Head of caudate nucleus (tissue), 42 donors: ENCODE results near the gene DNAJB2.
A peak's percentile ranks its signal among the peaks of the same experiment; 100 is the strongest.
"Not testable (repeated sequence)": the region's sequence is repeated elsewhere in the genome, so short reads cannot be mapped to it uniquely, and the experiment has no call there.

Experiments used
- DNase-seq, 42 donors: peaks; one replicate each; pipeline versions ENCODE4 v3.0.0 to v3.0.0-alpha.2; 2020 to 2021; ENCODE audit warnings: mixed read lengths in 7 of 42
- intact Hi-C: fragments of 100-400 bp; cut with DNase I; formaldehyde crosslinking; loops from one replicate; pipeline ENCODE4 v1.15.0; 2022

DNAJB2 gene

DNA sequence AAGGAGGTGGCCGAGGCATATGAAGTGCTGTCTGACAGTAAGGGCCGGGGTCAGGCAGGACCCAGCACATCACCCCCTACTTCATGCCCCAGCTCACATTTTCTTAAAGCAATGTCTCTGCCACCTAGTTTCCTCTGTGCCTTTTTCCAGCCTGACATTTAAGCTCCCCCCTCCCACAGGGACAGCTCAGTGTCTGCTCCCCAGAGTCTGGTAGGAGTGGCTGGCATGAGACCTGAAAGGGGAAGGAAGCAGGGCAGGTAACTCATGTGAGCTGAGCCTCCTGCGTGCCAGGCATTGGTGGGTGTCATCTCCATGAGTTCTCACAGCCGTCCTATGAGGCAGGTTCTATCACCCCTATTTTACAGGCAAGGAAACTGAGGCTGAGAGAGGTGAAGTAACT, 1.5 kb downstream of the DNAJB2 start:
- DNase-seq = peak in 3 of 42 donors; percentile 40 to 57 (median 51)
- intact Hi-C loops = no loop called here

DNA sequence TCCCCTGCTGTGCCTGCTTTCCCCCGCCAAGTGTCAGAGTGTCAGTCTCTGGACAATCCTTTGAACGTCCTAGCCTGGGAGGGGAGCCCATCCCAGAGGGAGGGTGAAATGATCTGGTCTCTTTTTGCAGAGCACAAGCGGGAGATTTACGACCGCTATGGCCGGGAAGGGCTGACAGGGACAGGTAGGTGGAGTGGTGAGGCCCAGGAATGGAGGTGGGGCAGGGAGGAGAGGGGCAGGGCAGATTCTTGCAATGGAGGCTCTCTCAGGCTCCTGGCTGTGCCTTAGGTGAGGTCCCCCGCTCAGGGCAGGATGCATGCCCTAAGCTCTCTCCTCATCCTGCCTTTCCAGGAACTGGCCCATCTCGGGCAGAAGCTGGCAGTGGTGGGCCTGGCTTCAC, 2.4 kb downstream of the DNAJB2 start:
- DNase-seq = no peak
- intact Hi-C loops = no loop called here

DNA sequence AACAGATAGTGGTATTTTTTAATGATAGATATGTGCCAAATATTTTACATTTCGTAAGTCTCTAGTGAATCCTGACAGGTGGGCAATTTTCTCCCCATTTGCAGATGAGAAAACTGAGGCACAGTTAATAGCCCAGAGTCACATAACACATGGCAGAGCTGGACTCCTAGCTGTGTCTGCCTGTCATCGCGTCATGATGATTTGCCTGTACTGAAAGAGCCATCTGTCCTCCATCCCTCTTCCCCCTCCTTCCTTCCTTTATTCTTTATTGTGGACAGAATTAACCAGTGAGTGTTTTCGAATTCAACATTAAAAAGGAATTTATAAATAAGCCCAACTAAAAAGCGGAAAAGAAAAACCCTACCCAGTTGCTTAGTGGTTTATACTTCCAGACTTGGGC, 3.2 kb downstream of the DNAJB2 start:
- intact Hi-C loops = no loop called here
- DNase-seq = peak in 30 of 42 donors; percentile 39 to 82 (median 67)

DNA sequence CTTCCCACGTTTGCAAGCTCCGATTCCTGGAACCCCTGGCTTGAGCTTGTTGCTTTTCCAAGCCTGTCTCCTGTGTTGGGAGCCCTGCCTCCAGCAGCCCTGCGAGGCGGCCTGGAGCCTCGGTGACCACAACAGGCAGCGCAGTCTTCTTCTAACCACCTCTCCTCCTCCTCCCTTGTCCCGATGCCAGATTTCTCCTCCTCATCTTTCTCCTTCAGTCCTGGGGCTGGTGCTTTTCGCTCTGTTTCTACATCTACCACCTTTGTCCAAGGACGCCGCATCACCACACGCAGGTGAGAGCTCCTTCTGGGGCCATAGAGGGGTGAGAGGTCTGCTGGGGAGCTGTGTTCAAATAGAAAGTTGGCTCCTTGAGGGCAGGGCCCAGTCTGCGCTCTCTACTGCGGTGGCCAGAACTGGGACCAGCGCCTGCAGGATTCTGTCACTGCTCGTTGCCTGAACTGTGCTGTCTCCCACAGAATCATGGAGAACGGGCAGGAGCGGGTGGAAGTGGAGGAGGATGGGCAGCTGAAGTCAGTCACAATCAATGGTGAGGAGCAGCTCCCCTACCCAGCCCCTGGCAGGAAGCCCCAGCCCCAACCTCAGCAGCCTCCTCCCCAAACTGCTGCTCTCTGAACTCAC, 3.9 kb downstream of the DNAJB2 start:
- intact Hi-C loops = no loop called here
- DNase-seq = peak in 4 of 42 donors; percentile 8 to 40 (median 35)

DNA sequence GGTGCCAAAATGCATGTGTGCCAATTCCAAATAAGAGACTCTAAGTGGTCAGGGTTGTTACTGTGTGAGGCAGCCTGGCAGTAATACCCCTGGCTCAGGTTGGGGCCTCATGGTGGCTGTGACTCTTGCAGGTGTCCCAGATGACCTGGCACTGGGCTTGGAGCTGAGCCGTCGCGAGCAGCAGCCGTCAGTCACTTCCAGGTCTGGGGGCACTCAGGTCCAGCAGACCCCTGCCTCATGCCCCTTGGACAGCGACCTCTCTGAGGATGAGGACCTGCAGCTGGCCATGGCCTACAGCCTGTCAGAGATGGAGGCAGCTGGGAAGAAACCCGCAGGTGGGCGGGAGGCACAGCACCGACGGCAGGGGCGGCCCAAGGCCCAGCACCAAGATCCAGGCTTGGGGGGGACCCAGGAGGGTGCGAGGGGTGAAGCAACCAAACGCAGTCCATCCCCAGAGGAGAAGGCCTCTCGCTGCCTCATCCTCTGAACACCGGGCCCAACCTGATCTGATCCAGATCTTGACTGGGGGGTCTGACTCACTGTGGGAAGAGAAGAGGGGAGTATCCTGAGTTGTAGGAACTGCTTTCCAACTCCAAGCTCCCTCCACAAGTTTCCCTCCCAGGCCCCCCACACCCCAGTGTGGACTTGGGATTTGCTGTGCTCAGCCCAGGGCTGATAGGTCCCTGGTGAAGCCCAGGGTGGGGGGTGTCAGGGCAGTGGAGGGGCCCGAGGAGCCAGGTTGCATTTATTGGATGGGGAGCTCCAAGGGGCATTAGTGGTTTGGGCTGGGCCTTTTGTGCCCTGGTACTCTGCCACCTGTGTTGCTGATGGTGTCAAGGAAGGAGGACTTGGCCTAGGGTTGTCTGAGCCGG, 5.6 kb downstream of the DNAJB2 start:
- DNase-seq = peak in 1 of 42 donors; percentile 36
- intact Hi-C loops = no loop called here

DNA sequence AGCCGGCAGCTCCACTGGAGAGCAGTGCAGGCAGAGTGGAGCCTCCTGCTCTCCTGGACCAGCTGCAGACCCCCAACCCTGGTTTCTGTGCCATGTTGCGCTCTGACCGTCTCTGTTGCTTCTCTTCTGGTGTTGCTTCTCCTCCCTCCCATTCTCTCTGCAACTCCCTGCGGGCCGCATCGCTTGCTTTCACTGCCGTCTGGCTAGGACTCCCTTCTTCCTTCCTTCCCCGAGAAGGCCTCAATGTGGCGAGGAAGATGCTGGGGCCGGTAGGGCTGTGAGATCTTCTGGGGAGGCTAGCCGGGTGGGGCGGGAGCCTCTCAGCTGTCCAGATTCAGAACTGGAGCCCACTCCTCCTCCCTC, 6.2 kb downstream of the DNAJB2 start:
- DNase-seq = peak in 2 of 42 donors; percentile 29 to 45

DNA sequence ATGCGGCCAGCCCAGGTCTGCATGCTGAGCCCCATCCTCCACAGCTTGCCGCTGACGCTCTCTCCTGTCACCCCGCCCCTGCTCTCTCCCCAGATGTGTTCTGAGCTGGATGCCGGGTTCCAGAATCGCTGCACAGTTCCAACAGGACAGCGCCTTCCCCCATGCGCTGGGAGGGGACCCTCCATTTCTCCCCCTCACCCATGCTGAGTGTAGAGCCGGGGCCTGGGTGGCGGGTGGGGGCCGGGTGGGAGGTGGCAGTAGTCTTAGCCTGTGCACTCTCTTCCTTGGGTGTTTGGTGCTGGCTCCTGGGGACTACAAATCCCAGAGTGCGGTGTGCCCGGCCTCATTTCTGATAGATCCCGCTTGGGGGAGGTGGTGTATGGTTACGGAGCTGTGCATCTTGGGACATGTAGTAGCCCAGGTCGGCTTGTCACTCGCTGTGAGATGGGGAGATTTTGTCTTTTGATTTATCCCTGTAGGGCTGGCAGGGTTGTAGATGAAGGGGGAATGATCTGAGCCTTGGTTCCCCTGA, 6.8 kb downstream of the DNAJB2 start:
- peak in 41 of 42 donors; percentile 58 to 91 (median 79) for DNase-seq
- intact Hi-C loops = no loop called here

More for the DNA sequence above, 6.2 kb downstream of the DNAJB2 start:
- intact Hi-C loops = no loop called here

DNA sequence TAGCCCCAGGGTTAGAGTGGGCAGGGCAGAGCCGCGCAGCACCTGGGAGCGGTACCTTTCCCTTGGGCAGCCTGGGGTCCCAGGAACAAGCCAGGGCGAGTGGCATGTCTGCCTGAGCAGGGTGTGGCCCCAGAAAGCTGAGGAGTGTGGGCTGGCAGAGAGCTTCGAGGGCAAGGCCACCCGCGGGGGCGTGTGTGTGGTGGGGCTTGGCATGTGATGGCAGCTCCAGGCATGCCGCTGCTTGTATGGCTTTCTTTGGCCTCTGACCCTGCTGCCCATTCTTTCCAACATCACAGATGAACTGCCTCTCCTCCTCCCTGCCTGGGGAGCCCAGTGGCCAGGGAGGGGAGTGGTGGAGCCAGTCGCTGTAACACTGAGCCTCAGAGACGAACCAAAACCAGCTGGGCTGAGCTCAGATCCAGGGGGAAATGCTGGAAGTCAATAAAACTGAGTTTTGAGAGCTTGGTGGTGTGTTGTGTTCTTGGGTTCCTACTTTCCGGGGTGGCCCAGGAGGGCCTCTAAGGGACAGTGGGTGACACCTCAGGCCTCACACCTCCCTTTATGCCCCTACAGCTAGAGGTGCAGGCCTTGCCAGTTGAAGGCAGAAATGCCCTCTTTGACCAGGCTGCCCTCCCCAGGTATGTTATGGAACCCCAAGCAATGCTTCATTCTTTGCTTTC, 7.4 kb downstream of the DNAJB2 start:
- DNase-seq = peak in 31 of 42 donors; percentile 26 to 79 (median 60)
- intact Hi-C loops = no loop called here

DNA sequence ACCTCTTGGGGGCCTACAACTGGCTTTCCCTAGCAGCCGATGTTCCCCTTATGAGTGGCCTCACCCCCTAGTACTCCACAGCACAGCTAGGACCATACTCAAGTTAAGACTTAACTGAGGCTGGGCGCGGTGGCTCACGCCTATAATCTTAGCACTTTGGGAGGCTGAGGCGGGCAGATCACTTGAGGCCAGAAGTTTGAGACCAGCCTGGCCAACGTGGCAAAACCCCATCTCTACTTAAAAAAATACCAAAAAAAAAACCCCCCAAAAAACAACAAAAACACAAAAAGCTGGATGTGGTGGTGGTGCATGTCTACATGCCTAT, 7.9 kb downstream of the DNAJB2 start:
- intact Hi-C loops, DNase-seq: not testable (repeated sequence)

DNA sequence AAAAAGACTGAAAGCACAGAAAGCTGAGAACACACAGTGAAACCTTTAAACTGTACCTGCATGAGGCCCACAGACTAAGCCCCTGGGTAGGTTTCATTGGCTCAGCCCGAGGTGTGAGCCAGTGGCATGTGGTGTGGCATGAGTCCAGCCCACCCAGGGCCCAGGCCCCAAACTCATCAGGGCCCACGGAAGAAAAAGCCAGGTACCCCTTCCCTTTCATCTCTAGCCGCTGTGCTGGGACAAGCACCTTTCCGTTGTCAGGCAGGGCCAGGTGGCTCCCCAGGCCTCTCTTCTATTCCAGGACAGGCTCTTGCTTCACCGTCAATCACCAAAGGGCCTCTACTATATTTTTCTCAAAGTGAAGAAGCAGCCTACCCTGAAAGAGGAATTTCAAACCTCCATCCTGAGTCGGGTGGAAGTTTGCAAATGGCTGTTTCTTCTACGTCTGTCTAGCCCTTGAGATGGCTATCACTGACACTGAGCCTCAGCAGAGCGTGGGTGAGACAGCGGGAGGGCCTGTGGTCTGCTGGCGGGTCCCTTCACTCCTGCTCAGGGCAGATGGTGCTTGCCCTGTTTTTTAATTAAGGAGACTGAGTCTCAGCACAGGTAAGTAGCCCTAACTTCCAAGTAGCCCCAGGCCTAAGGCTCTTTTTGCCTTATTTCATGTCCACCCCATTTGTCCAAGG, 8.6 kb downstream of the DNAJB2 start:
- intact Hi-C loops = no loop called here
- DNase-seq = peak in 3 of 42 donors; percentile 2 to 35 (median 9)

DNA sequence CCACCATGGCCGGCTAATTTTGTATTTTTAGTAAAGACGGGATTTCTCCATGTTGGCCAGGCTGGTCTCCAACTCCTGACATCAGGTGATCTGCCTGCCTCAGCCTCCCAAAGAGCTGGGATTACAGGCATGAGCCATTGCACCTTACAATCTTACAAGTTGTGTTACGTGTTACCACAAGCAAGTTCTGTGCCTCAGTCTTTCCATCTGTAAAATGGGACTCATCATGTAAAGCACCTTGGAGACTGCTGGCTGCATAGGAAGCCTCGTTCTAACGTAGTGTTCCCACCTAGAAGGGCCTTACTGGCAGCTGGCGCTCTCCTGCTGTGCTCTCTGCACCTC, 10.0 kb downstream of the DNAJB2 start:
- intact Hi-C loops = no loop called here
- DNase-seq = peak in 1 of 42 donors; percentile 10

DNA sequence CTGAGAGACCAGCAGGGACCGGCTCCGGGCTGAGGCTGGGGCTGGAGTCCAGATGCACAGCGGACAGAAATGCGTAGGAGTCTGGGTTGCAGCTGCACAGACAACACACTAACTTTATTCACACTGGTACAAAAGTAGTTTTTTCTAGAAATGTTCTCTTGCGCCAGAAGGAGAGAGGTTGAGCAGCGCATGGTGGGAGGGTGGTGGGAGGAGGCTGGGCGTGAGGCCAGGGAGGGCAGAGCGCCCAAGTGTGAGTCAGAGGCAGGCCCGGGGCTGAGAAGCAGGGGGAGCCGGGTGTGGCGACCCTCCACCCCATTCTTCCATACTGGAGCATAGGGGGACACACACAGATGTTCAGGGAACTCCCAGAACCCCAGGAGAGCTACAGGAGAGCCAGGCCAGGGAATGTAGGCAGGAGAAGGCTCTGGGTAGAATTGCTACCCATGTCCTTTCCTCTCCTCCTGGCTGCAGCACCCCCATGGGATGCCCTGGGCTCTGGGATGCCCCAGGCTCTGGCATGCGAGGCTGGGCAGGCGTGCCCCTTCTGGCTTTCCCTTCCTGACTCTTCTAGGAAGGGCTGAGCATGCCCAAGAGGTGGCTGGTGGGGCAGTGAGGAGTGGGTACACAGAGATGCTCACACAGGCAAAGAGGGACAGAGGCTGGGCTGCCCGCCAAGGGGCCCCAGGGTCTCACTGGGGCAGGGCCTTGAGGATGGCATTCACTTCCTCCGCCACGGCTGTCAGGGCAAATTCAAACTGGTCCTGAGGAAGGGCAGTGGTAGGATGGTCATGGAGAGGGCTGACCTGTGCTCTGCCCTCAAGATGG, 10.6 kb downstream of the DNAJB2 start:
- intact Hi-C loops = no loop called here
- DNase-seq = peak; percentile 70 to 94 (median 85)

DNA sequence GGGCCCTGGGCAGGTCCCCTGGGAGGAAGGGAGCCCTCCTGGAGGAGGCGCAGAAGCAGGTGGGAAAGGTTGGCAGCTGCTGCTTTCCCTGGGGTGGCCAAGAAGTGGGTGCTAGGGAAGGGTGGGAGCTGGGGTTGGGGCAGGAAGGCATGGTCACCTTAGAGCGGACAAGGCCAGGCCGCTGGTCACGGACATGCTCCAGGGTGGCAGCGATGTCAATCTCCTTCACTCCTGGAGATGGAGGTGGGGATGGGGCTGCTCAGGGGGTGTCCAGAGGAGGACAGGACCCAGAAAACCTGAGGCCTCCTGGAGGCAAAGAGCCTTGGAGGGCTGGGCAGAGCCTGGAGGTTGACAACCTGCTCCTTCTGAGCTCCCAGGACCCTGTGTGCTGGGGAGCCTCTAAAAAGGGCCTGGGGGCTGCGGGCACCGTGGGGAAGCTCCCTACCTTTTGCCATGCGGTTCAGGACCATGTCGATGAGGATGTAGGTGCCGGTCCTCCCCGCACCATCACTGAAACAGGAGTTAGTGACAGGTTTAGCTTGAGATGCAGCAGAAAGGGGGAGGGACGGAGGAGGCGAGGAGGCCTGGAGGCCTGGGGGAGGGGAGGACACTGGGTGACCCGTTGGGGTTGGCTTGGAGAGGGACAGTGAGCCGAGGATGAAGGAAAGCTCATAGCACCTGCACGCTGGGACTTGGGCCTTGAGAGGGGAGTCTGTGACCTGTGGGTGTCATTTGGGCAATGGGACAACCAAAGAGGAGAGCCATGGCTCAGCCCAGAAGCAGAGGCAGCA, 11.4 kb downstream of the DNAJB2 start:
- peak in 4 of 42 donors; percentile 25 to 34 (median 27) for DNase-seq
- intact Hi-C loops = no loop called here

DNA sequence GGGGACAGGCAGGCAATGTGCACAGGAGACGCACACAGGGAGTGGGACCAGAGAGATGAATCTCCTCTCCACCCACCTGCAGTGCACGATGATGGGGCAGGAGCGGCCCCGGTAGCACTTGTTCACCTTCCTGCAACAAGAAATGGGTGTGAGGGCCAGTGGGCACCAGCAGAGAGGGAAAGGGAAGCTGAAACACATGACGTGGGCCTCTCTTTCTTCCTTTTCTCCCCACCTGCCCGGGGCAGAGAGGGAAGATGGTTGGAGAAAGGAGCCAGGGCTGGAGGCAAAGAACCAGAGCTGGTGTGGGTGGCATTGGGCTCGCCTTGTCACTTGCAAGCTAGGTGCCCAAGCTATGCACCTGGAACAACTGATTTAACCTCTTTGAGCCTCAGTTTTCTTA, 12.2 kb downstream of the DNAJB2 start:
- intact Hi-C loops = no loop called here
- peak in 7 of 42 donors; percentile 7 to 41 (median 25) for DNase-seq

DNA sequence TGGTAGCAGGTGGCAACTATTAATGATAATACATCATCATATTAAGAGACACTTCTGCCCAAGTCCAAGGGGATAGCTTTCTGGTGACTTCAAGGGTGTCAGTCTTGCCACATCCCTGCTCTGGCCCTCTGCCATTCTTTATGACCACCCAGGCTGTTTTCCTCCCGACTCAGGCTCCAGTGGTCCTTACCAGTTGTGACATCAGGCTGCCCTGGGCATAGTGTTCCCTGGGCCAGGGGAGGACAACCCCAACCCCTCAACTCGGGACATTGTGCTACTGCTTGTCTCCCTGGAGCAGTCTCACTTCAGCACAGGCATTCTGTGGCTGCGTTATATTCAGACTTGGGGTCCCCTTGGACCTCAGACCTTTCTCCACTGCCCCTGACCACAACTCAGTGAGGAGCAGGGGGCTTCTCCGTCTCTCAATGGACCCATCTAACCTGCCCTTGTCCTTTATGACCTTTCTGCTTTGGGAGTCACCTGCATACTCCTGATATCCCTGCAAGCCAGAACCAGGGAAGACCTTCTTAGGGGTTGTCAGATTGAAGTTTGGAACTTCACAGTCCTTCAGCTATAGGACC, 12.8 kb downstream of the DNAJB2 start:
- DNase-seq = peak in 6 of 42 donors; percentile 6 to 34 (median 16)
- intact Hi-C loops = no loop called here

DNA sequence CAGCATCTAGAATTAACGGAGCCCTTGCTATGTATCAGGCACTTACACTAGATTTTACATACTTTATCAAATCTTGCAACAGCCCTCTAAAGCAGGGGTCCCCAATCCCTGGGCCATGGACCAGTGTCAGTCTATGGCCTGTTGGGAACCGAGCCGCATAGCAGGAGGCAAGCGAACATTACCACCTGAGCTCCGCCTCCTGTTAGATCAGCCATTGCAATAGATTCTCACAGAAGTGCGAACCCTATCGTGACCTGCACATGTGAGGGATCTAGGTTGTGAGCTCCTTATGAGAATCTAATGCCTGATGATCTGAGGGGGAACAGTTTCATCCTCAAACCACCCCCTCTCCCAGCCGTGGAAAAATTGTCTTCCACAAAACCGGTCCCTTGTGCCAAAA, 13.4 kb downstream of the DNAJB2 start:
- intact Hi-C loops = no loop called here
- DNase-seq = peak in 3 of 42 donors; percentile 17 to 35 (median 32)

DNA sequence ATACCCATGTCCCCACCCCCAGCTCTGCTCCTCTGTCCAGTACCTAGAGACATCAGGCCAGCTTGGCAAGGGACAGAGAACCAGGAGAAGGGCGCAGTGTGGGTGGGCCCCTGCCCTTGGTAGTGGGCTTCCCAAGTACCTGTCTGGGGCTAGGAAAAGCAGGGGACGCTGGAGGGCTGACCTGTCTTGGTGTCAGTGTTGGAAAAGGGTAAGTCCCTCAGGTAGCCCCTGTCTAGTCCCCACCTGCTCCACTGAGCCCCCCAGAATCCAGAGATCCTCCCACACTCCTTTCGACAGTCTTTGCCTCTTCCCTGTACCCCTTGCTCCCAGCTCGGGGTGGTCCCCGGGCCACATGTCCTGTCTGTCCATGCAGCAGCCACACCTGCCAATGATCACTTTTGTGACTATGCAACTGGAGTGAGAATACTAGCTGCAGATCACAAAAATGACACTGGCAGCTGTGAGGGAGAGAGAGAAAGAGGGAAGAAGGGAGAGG, 14.6 kb downstream of the DNAJB2 start:
- intact Hi-C loops = loop anchor here (2.0 kb wide), 1 partner anchor 15 kb away; the partner anchor contains the start of gene DNAJB2
- peak in 5 of 42 donors; percentile 8 to 42 (median 25) for DNase-seq
